HG03558 (cell line): ENCODE measurements around the gene MMP25.

Experiments
- ATAC-seq: cut with Tn5 transposase; IDR thresholded peaks from one replicate; pipeline ENCODE4 v1.9.1; 2021; ENCODE audit warnings: moderate number of reproducible peaks; ENCODE audit not compliant: unreplicated experiment; ENCODE audit errors: extremely low read depth

MMP25 gene

GRCh38 chr16:3088925-3089716, 42.8 kb downstream of the MMP25 start:
- ATAC-seq = no peak

GRCh38 chr16:3089717-3090592, 43.6 kb downstream of the MMP25 start:
- ATAC-seq = no peak

- ATAC-seq = no peak
Measured at GRCh38 chr16:3091551-3091950, 45.2 kb downstream of the MMP25 start.

GRCh38 chr16:3092501-3092941, 46.2 kb downstream of the MMP25 start:
- no peak for ATAC-seq

- ATAC-seq = no peak
Measured at GRCh38 chr16:3094289-3095027, 48.1 kb downstream of the MMP25 start.

GRCh38 chr16:3095869-3096268, 49.5 kb downstream of the MMP25 start:
- ATAC-seq = no peak

- ATAC-seq = no peak
Measured at GRCh38 chr16:3096362-3096761, 50.0 kb downstream of the MMP25 start.

- no peak for ATAC-seq
Measured at GRCh38 chr16:3097266-3097665, 50.9 kb downstream of the MMP25 start.

- no peak for ATAC-seq
Measured at GRCh38 chr16:3098459-3099394, 52.4 kb downstream of the MMP25 start, which contains the start of gene ZSCAN10. TSS of gene ZSCAN10 (minus strand) at chr16:3099294. CDS start at chr16:3092937, 6,357 bp downstream.

- ATAC-seq = no peak
Measured at GRCh38 chr16:3099395-3099731, 53.0 kb downstream of the MMP25 start.

GRCh38 chr16:3099732-3100499, 53.6 kb downstream of the MMP25 start:
- ATAC-seq = no peak

- ATAC-seq = no peak
Measured at GRCh38 chr16:3101018-3101840, 54.9 kb downstream of the MMP25 start.

GRCh38 chr16:3101841-3102470, 55.6 kb downstream of the MMP25 start:
- ATAC-seq = no peak

GRCh38 chr16:3106205-3106928, 60.0 kb downstream of the MMP25 start:
- ATAC-seq = no peak
